Gastrocnemius medialis (tissue), 4 donors: Measurements from ENCODE around the gene PRKD2.

Experiments
- CTCF ChIP-seq, 5 experiments: fragments of 450-650 bp in 3 of 5; fragments of 200-600 bp in 2 of 5; sonication (generic) in 2 of 5; IDR thresholded peaks in 4 of 5; conservative IDR thresholded peaks in 1 of 5; 1 replicate in 4 of 5; 2 replicates in 1 of 5; pipeline ENCODE4 v1.5.1; 2016 to 2019; ENCODE audit warnings: antibody characterized with exemption in 5 of 5, mild to moderate bottlenecking in 3 of 5, moderate library complexity in 3 of 5
- POLR2A ChIP-seq, 2 donors: fragments of 450-650 bp; IDR thresholded peaks; one replicate each; pipeline ENCODE4 v1.6.1; 2017; ENCODE audit warnings: antibody characterized with exemption in 2 of 2, mild to moderate bottlenecking in 2 of 2, moderate library complexity in 2 of 2

GRCh38 chr19:46626446-46626845 lies 90.5 kb downstream of the PRKD2 start:
- TF ChIP-seq POLR2A (IDR thresholded peaks at IDR 0.05) = no peak
- TF ChIP-seq CTCF (IDR thresholded peaks at IDR 0.05 in 4 of 5, conservative IDR thresholded peaks at IDR 0.05 in 1 of 5) = no peak
